ENCODE results near the gene TBL1Y. TPM values are rescaled to one million over a fixed set of nuclear protein-coding genes. Genes with fewer than 3 reads are reported as not detected.

TBL1Y gene
- total RNA-seq, 4 donors from 2014 or later = 0.27 to 0.31 TPM; not detected in 2

DNA sequence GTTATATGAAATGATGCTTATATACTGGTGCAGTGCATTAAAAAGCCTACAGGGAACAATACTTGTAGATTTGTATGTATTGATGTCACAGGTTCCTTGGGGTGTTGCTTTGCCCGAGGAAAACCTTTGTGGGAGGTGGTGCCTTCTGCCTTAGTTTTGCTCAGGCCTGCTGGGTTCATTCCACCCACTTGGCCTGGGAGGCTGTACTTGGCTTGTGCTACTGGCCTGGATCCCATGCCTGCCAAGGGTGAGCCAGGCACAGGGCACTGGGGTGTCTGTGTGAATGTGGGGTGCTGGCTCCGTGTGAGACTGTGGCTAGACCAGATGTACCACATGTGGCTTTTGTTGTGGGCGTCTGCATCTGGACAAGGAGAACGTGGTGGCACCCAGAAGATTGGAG lies 17.8 kb downstream of the TBL1Y start:
- Histone ChIP-seq H3K36me3 (no peaks in the 10 kb centered on the region), H3K27ac (no peak overlapping the region), H3K9me3 (no peaks in the 10 kb centered on the region), H3K4me3 (no peak overlapping the region), H3K4me1 (no peaks in the 10 kb centered on the region), H3K27me3 (no peaks in the 10 kb centered on the region)
- 60% methylated on average over 1 of the region's 4 CpGs; no CpG with 5 or more reads in 1 of the 2 donors for WGBS, 2 donors (ENCODE audit: low coverage in 1 of 2)
- no peak for ATAC-seq
- TF ChIP-seq POLR2AphosphoS5 (IDR thresholded peaks at IDR 0.05) (no peak), EP300 (IDR thresholded peaks at IDR 0.05) (no peak), POLR2A (IDR thresholded peaks at IDR 0.05) (no peak)
- TF ChIP-seq, protein P1, sequence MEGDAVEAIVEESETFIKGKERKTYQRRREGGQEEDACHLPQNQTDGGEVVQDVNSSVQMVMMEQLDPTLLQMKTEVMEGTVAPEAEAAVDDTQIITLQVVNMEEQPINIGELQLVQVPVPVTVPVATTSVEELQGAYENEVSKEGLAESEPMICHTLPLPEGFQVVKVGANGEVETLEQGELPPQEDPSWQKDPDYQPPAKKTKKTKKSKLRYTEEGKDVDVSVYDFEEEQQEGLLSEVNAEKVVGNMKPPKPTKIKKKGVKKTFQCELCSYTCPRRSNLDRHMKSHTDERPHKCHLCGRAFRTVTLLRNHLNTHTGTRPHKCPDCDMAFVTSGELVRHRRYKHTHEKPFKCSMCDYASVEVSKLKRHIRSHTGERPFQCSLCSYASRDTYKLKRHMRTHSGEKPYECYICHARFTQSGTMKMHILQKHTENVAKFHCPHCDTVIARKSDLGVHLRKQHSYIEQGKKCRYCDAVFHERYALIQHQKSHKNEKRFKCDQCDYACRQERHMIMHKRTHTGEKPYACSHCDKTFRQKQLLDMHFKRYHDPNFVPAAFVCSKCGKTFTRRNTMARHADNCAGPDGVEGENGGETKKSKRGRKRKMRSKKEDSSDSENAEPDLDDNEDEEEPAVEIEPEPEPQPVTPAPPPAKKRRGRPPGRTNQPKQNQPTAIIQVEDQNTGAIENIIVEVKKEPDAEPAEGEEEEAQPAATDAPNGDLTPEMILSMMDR (IDR thresholded peaks at IDR 0.05) = no peak

DNA sequence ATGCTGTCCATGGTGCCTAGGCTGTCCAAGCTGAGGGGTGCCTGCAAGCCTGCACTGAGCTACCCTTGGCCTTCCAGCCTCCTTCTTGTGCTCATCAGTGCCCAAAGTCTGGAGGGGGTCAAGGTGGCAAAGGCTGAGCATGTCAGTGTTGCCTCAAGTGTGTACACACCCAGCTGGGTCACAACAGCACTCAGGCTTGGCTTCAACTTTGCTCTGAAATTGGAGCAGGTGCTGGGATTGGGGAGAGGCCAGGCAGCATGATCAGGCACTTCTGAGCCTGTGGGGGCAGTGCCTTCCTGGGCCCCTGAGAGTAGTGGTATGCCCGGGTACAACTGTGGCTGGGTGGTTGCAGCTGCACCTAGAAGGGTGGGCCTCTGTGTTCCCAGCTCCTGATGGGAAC lies 18.7 kb downstream of the TBL1Y start:
- Histone ChIP-seq H3K36me3 (no peaks in the 10 kb centered on the region), H3K27me3 (no peaks in the 10 kb centered on the region), H3K4me1 (no peaks in the 10 kb centered on the region), H3K27ac (no peak overlapping the region), H3K9me3 (no peaks in the 10 kb centered on the region), H3K4me3 (no peak overlapping the region)
- TF ChIP-seq POLR2AphosphoS5 (IDR thresholded peaks at IDR 0.05) = no peak
- TF ChIP-seq POLR2A (IDR thresholded peaks at IDR 0.05) = no peak
- TF ChIP-seq EP300 (IDR thresholded peaks at IDR 0.05) = no peak
- TF ChIP-seq, protein P1 (IDR thresholded peaks at IDR 0.05) = no peak
- no peak for ATAC-seq
- WGBS, 2 donors (ENCODE audit: low coverage in 1 of 2) = no CpG with 5 or more reads among the region's 1 CpG

DNA sequence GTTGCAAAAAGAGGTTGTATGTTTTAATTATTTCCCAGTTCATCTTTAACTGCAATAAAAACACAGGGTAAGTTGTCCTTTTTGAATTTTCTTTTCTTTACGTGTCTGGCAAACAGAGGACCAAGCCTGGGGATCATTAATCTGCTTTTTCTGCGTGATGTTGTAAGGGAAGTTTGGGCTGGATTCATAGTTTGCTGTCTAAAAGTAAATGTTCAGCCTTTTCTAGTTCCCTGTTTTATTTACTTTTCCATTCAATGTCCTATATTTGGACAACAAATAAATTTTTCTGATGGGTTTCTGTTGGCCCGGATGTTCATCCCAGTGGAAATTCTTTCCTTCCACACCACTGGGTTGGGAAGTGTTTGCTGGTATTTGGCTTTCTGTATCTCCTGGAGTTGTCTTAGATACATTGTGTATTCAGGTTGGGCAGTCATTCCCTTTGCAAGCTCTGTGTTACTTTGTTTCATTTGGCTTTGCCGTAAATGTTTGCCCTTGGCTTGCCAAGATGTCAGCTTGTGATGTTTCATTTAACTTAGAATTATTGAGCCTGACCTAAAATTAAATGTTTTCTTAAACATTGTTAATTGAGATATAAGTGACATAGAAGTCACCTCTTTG lies 21.4 kb downstream of the TBL1Y start:
- 45% methylated on average over 4 of the region's 4 CpGs; no CpG with 5 or more reads in 1 of the 2 donors for WGBS, 2 donors (ENCODE audit: low coverage in 1 of 2)
- Histone ChIP-seq H3K9me3 (no peaks in the 10 kb centered on the region), H3K4me3 (no peak overlapping the region), H3K4me1 (no peaks in the 10 kb centered on the region), H3K27me3 (no peaks in the 10 kb centered on the region), H3K27ac (no peak overlapping the region), H3K36me3 (no peaks in the 10 kb centered on the region)
- TF ChIP-seq POLR2AphosphoS5 (IDR thresholded peaks at IDR 0.05) (no peak), EP300 (IDR thresholded peaks at IDR 0.05) (no peak), POLR2A (IDR thresholded peaks at IDR 0.05) (no peak)
- TF ChIP-seq, protein P1 (IDR thresholded peaks at IDR 0.05) = no peak
- no peak for ATAC-seq

DNA sequence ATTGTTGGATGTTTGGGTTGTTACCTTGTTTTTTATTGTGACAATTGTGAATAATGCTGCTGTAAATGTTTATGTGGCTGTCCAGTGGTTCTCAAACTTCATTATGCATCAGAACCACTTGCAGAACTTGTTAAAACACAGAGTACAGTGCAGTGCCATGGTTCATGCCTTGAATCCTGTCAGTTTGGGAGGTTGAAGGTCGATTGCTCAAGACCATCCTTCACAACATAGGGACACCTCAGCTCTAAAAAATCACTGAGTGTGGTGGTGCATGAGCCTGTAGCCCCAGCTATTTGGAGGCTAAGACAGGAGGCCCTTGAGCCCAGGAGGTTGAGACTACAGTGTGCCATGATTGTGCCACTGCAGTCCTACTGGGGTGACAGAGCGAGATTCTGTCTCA lies 25.0 kb downstream of the TBL1Y start:
- H3K27ac ChIP-seq = no peak overlapping the region
- no peaks in the 10 kb centered on the region for H3K9me3 ChIP-seq
- no peak overlapping the region for H3K4me3 ChIP-seq
- 100% methylated on average over 1 of the region's 2 CpGs; no CpG with 5 or more reads in 1 of the 2 donors for WGBS, 2 donors (ENCODE audit: low coverage in 1 of 2)
- TF ChIP-seq POLR2AphosphoS5 (IDR thresholded peaks at IDR 0.05) (no peak), POLR2A (IDR thresholded peaks at IDR 0.05) (no peak), EP300 (IDR thresholded peaks at IDR 0.05) (no peak)
- TF ChIP-seq, protein P1 (IDR thresholded peaks at IDR 0.05) = no peak
- no peaks in the 10 kb centered on the region for H3K27me3 ChIP-seq
- H3K36me3 ChIP-seq = no peaks in the 10 kb centered on the region
- H3K4me1 ChIP-seq = no peaks in the 10 kb centered on the region
- ATAC-seq = no peak

DNA sequence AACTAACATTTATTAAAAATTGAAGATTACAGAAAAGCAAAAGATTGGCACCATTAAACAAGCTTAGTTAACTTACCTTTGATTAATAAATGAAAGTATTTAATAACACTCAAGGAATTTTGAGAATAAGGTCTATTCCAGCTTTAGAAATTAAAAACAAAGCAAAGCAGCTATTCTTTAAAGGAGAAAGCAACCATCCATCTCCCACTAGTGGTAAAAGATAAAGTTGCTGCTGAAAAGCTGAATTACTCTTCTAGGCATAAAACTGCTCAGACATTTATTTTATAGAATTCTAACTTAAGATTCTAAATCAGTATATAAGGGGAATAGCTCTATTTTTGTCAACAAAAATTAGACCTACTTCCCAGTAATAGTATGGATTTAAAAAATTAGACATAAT lies 37.2 kb downstream of the TBL1Y start:
- Histone ChIP-seq H3K4me3 (no peak overlapping the region), H3K27me3 (no peaks in the 10 kb centered on the region), H3K9me3 (no peaks in the 10 kb centered on the region), H3K36me3 (no peaks in the 10 kb centered on the region), H3K4me1 (no peaks in the 10 kb centered on the region), H3K27ac (no peak overlapping the region)
- no peak for ATAC-seq
- TF ChIP-seq, protein P1 (IDR thresholded peaks at IDR 0.05) = no peak
- TF ChIP-seq POLR2A (IDR thresholded peaks at IDR 0.05) = no peak
- no peak for TF ChIP-seq EP300 (IDR thresholded peaks at IDR 0.05)
- TF ChIP-seq POLR2AphosphoS5 (IDR thresholded peaks at IDR 0.05) = no peak

Measured in gastroesophageal sphincter (tissue), 4 donors.